NK-92 (cell line): ENCODE measurements around the gene HYPK.

Experiments used
- DNase-seq: peaks from one replicate; lab custom pipeline; 2025; ENCODE audit not compliant: unreplicated experiment; lab: John Stamatoyannopoulos, UW

The HYPK gene

GRCh38 chr15:43800286-43801141, at the start of gene HYPK:
HYPK (plus strand) TSS chr15:43800599; CDS start chr15:43800623, 24 bp downstream.
- DNase-seq = peak; percentile 61

- no peak for DNase-seq
These were observed 48.5 kb upstream of the HYPK start for GRCh38 chr15:43751885-43752284.

GRCh38 chr15:43762824-43763223, 37.6 kb upstream of the HYPK start:
- DNase-seq = no peak

GRCh38 chr15:43763819-43764446, 36.5 kb upstream of the HYPK start:
- no peak for DNase-seq

- DNase-seq = no peak
These were observed 30.7 kb upstream of the HYPK start for GRCh38 chr15:43769584-43770228.

- no peak for DNase-seq
These were observed 28.6 kb upstream of the HYPK start for GRCh38 chr15:43771816-43772215.

- DNase-seq = no peak
These were observed 27.8 kb upstream of the HYPK start for GRCh38 chr15:43772624-43773023.

GRCh38 chr15:43774062-43774461, 26.3 kb upstream of the HYPK start:
- no peak for DNase-seq

- DNase-seq = no peak
These were observed 24.9 kb upstream of the HYPK start for GRCh38 chr15:43775411-43775965.

GRCh38 chr15:43776101-43776717, 24.2 kb upstream of the HYPK start:
- no peak for DNase-seq

- DNase-seq = no peak
These were observed 23.6 kb upstream of the HYPK start, which contains the start of gene ELL3 for GRCh38 chr15:43776718-43777266. ELL3 (minus strand) TSS chr15:43776966; CDS start chr15:43776901, 65 bp downstream.

GRCh38 chr15:43777267-43777914, 23.0 kb upstream of the HYPK start:
- no peak for DNase-seq

- DNase-seq = no peak
These were observed 21.4 kb upstream of the HYPK start for GRCh38 chr15:43779016-43779415.

- no peak for DNase-seq
These were observed 11.0 kb upstream of the HYPK start for GRCh38 chr15:43789409-43789808.

- peak; percentile 96 for DNase-seq
These were observed 8.2 kb upstream of the HYPK start, which contains the start of gene SERF2 for GRCh38 chr15:43791993-43792760. SERF2 (plus strand) TSS chr15:43792320; CDS start chr15:43792377, 57 bp downstream.

- DNase-seq = no peak
These were observed 7.5 kb upstream of the HYPK start for GRCh38 chr15:43792761-43793476.

GRCh38 chr15:43793647-43794046, 6.8 kb upstream of the HYPK start:
- DNase-seq = no peak

GRCh38 chr15:43794269-43795037, 5.9 kb upstream of the HYPK start:
- DNase-seq = no peak
